Ectodermal cell (in vitro differentiated cells): Measurements from ENCODE around the gene FEM1C. TPM values are rescaled to one million over a fixed set of nuclear protein-coding genes. Genes with fewer than 3 reads are reported as not detected.

ENCODE experiments used
- H3K27ac ChIP-seq: 2 replicates; pipeline ENCODE4 v1.7.0; 2013; ENCODE audit warnings: mild to moderate bottlenecking, low read depth, low read length; ENCODE audit not compliant: insufficient read depth, poor library complexity, severe bottlenecking
- H3K27me3 ChIP-seq: 2 replicates; pipeline ENCODE4 v1.7.0; 2013; ENCODE audit warnings: mild to moderate bottlenecking, low read length; ENCODE audit not compliant: insufficient read depth, control insufficient read depth, poor library complexity, severe bottlenecking
- H3K36me3 ChIP-seq: one replicate; pipeline ENCODE4 v1.7.0; 2013; ENCODE audit warnings: low read length; ENCODE audit not compliant: control insufficient read depth, insufficient read depth
- H3K4me1 ChIP-seq: one replicate; pipeline ENCODE4 v1.7.0; 2013; ENCODE audit warnings: low read length; ENCODE audit not compliant: control insufficient read depth, insufficient read depth
- H3K4me3 ChIP-seq: 2 replicates; pipeline ENCODE4 v1.7.0; 2013; ENCODE audit warnings: low read depth, low read length, control low read depth; ENCODE audit not compliant: insufficient read depth
- H3K9me3 ChIP-seq: 2 replicates; pipeline ENCODE4 v1.7.0; 2013; ENCODE audit warnings: mild to moderate bottlenecking, low read length, moderate library complexity; ENCODE audit not compliant: control insufficient read depth
- WGBS, 2 experiments: methylation state at CpG; one replicate each; pipeline ENCODE4 v1.1.7; 2013; ENCODE audit warnings: missing lambda C conversion rate in 2 of 2; 5-methylcytosine and 5-hydroxymethylcytosine counted together
- polyA plus RNA-seq, 4 experiments: library from polyadenylated mRNA; stranded (reverse); fragments of 50-300 nt; gene quantifications; one replicate each; pipeline ENCODE4 v1.2.3, GENCODE V29; 2013

The FEM1C gene
- polyA plus RNA-seq (2013, experiment 1 of 4), result 17.1 TPM
- 17.6 TPM for polyA plus RNA-seq (2013, experiment 2 of 4)
- polyA plus RNA-seq (2013, experiment 3 of 4), result 14.2 TPM
- 16.5 TPM for polyA plus RNA-seq (2013, experiment 4 of 4)

DNA sequence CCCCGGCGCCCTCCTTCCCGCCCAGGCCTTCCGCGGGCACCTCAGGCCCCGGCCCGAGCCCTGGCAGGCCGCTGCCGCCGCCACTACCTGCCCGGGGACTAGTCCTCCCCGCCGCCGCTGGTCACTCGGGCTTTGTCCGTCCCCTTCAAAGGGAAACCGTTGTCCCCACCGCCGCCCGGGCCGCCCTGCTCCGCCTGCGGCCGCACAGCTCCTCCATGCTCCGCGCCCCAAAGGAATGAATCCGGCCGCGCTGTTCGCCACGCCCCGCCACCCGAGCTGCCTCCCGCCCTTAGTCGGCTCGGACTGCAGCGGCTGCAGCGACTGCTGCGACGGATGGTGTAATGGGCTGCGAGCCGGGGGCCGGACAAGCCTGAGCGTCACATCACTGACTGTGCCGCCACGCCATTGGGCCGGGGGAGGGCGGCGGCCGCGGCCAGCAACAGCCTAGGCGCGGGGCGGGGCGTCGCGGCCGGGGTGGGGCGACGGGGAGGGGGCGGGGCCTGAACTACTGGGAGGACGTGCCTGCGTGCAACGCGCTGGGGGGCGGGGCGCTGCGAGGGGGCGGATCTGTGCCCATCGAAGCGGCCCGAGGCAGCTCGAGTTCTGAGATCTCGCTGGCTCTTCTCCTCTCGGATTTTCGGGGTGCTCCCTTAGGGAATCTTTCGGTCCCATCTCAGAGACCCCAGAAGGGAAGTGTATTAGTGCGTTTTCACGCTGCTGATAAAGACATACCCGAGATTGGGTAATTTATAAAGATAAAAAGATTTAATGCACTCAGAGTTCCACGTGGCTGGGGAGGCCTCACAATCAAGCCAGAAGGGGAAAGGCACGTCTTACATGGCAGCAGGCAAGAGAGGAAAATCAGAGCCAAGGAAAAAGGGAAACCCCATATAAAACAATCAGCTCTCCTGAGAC lies at the start of gene FEM1C:
Gene FEM1C, minus strand, starts transcription at position 340 of the 915 bp plus-strand sequence. CDS start 1,282 bp downstream, outside the sequence.
- peaks cover 2% of the 10 kb centered on the region for H3K9me3 ChIP-seq
- peaks cover 6% of the 10 kb centered on the region for H3K36me3 ChIP-seq
- 2% methylated on average over 82 of the region's 82 CpGs for WGBS, 2 experiments
- H3K27ac ChIP-seq, result peak within 1 kb of the TSS; percentile 99
- H3K4me1 ChIP-seq, result no peaks in the 10 kb centered on the region
- no peaks in the 10 kb centered on the region for H3K27me3 ChIP-seq
- H3K4me3 ChIP-seq, result peak within 1 kb of the TSS; percentile 93

DNA sequence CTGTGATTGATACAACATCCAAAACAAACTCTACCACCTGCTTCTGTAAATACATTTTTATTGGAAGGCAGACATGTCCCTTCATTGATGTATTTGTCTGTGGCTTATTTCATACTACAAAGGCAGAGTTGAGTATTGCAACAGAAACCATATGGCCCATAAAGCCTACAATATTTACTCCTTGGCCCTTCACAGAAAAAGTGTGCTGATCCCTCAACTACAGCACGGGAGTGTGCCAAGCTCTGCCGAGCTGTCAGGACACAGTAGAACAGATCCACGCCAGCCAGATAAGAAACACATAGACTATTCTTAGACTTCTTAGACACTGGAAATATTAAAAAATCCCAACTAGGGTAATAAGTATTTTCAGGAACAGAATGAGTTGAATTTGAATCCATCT lies 44.5 kb upstream of the FEM1C start:
- no peaks in the 10 kb centered on the region for H3K9me3 ChIP-seq
- no peaks in the 10 kb centered on the region for H3K27me3 ChIP-seq
- no peaks in the 10 kb centered on the region for H3K4me1 ChIP-seq
- WGBS, 2 experiments, result 92 to 97% methylated on average over 3 of the region's 3 CpGs
- H3K36me3 ChIP-seq, result no peaks in the 10 kb centered on the region
- no peak overlapping the region for H3K27ac ChIP-seq
- no peak overlapping the region for H3K4me3 ChIP-seq

DNA sequence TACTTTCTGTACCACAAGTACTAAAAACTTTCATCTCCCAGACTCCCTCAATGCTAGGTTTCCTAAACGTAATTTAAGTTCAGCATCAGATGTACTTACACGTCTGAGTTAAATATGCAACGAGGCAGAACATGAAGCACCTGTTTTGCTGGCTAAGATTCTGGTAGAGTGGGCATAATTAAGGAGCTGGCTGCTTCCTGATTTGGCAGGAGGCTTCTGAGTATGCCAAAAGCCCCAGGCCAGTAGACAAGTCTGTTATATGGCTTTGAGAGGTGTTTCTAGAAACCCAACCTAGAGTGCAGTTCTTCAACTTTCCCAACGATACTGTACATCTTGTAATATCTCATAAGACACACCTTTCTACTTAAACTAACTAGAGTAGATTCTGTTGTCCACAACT lies 44.1 kb upstream of the FEM1C start:
- no peaks in the 10 kb centered on the region for H3K27me3 ChIP-seq
- 89 to 93% methylated on average over 4 of the region's 4 CpGs for WGBS, 2 experiments
- H3K9me3 ChIP-seq, result no peaks in the 10 kb centered on the region
- H3K27ac ChIP-seq, result no peak overlapping the region
- no peaks in the 10 kb centered on the region for H3K4me1 ChIP-seq
- H3K36me3 ChIP-seq, result no peaks in the 10 kb centered on the region
- no peak overlapping the region for H3K4me3 ChIP-seq

GRCh38 chr5:115586525-115587146 lies 42.1 kb upstream of the FEM1C start:
- 70 to 79% methylated on average over 4 to 5 of the region's 6 CpGs for WGBS, 2 experiments
- no peaks in the 10 kb centered on the region for H3K27me3 ChIP-seq

GRCh38 chr5:115585265-115585664 lies 40.7 kb upstream of the FEM1C start:
- no peak overlapping the region for H3K4me3 ChIP-seq
- H3K4me1 ChIP-seq, result no peaks in the 10 kb centered on the region
- no peaks in the 10 kb centered on the region for H3K9me3 ChIP-seq
- no peak overlapping the region for H3K27ac ChIP-seq
- WGBS, 2 experiments, result 89 to 100% methylated on average over 1 of the region's 1 CpG
- no peaks in the 10 kb centered on the region for H3K27me3 ChIP-seq
- H3K36me3 ChIP-seq, result no peaks in the 10 kb centered on the region

More at GRCh38 chr5:115586525-115587146, 42.1 kb upstream of the FEM1C start:
- no peaks in the 10 kb centered on the region for H3K9me3 ChIP-seq
- no peak overlapping the region for H3K27ac ChIP-seq
- H3K4me1 ChIP-seq, result no peaks in the 10 kb centered on the region
- H3K36me3 ChIP-seq, result no peaks in the 10 kb centered on the region
- H3K4me3 ChIP-seq, result no peak overlapping the region

DNA sequence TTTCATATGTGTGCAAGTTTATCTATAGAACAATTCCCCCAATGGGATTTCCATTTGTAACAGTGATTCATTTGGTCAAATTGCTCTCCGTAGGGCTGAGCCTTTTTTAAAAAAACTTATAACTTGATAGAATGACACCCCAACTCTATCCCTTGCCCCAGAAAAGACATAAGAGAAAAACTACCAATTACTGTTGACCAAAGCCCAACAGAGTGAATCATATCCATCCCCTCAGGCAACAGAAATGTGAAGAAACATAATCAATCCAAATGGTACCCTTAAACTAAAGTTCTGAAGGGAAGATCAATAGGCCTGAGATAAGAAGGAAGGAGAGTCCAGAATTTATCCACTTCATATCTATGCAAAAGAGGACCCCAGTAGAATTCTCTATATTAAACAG lies 39.9 kb upstream of the FEM1C start:
- Histone ChIP-seq H3K27ac (no peak overlapping the region), H3K9me3 (no peaks in the 10 kb centered on the region), H3K36me3 (no peaks in the 10 kb centered on the region), H3K27me3 (no peaks in the 10 kb centered on the region), H3K4me1 (no peaks in the 10 kb centered on the region), H3K4me3 (no peak overlapping the region)
- WGBS, 2 experiments, result 95 to 100% methylated on average over 1 of the region's 1 CpG

DNA sequence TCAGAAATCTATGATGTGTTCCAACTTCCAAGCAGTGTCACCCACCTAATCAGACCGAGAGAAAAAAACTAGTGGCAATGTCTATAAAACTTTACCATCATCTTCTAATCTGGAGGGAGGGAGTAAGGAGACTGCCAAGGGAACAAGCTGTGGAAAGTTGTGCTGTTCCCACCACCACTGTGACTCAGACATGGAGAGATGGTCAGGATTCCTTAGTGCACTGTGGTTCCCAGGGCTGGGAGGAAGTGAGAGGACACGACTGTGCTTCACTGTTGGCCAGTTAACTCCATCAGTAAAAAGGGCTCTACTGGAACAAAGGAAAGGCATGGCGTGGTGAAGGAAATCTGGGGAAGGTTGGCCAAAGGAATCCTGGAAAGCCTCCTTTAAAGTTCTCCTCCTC lies 38.9 kb upstream of the FEM1C start:
- Histone ChIP-seq H3K36me3 (no peaks in the 10 kb centered on the region), H3K27me3 (no peaks in the 10 kb centered on the region), H3K4me1 (no peaks in the 10 kb centered on the region), H3K9me3 (no peaks in the 10 kb centered on the region), H3K27ac (no peak overlapping the region), H3K4me3 (no peak overlapping the region)
- WGBS, 2 experiments, result 70 to 82% methylated on average over 2 to 3 of the region's 3 CpGs

- no peaks in the 10 kb centered on the region for H3K9me3 ChIP-seq
- no peak overlapping the region for H3K27ac ChIP-seq
- H3K27me3 ChIP-seq, result no peaks in the 10 kb centered on the region
- no peaks in the 10 kb centered on the region for H3K4me1 ChIP-seq
- H3K36me3 ChIP-seq, result no peaks in the 10 kb centered on the region
- 97 to 100% methylated on average over 1 of the region's 2 CpGs for WGBS, 2 experiments
- H3K4me3 ChIP-seq, result no peak overlapping the region
These were observed 36.4 kb upstream of the FEM1C start for GRCh38 chr5:115580941-115581340.

DNA sequence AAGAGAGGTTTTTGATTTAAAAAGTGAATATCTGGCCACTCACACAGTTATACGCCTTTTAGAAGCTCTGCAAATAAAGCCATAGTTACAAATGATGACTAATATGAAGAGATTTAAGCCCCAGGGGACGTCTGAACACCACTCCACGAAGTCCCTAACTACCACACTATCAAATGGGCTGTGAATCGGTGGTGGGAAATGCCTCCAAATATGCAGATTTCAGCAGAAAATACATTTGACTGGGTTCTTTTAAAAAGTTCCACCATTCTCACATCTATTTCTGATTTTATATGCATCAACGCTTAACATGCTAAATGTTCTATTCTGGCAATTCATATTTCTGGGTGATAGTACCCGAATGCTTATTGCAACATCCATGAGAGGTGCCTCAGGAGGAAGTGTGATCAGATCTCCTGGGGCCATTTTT lies 35.2 kb upstream of the FEM1C start:
- 93 to 95% methylated on average over 6 of the region's 6 CpGs for WGBS, 2 experiments
- Histone ChIP-seq H3K9me3 (no peaks in the 10 kb centered on the region), H3K36me3 (no peaks in the 10 kb centered on the region), H3K4me1 (no peaks in the 10 kb centered on the region), H3K4me3 (no peak overlapping the region), H3K27me3 (no peaks in the 10 kb centered on the region), H3K27ac (no peak overlapping the region)

GRCh38 chr5:115579216-115579615 lies 34.6 kb upstream of the FEM1C start:
- Histone ChIP-seq H3K4me3 (no peak overlapping the region), H3K4me1 (no peaks in the 10 kb centered on the region), H3K27me3 (no peaks in the 10 kb centered on the region), H3K9me3 (no peaks in the 10 kb centered on the region), H3K27ac (no peak overlapping the region), H3K36me3 (no peaks in the 10 kb centered on the region)
- 85 to 95% methylated on average over 1 to 3 of the region's 3 CpGs for WGBS, 2 experiments
